T-helper 2 cell (primary cell): Measurements from ENCODE around the gene TNS3.
"Not testable (repeated sequence)": the region's sequence is repeated elsewhere in the genome, so short reads cannot be mapped to it uniquely, and the experiment has no call there.

ENCODE experiments used
- DNase-seq, 5 experiments: peaks; one replicate each; pipeline versions ENCODE4 v3.0.0 to v3.0.0-alpha.2; 2012 to 2022

The TNS3 gene

DNA sequence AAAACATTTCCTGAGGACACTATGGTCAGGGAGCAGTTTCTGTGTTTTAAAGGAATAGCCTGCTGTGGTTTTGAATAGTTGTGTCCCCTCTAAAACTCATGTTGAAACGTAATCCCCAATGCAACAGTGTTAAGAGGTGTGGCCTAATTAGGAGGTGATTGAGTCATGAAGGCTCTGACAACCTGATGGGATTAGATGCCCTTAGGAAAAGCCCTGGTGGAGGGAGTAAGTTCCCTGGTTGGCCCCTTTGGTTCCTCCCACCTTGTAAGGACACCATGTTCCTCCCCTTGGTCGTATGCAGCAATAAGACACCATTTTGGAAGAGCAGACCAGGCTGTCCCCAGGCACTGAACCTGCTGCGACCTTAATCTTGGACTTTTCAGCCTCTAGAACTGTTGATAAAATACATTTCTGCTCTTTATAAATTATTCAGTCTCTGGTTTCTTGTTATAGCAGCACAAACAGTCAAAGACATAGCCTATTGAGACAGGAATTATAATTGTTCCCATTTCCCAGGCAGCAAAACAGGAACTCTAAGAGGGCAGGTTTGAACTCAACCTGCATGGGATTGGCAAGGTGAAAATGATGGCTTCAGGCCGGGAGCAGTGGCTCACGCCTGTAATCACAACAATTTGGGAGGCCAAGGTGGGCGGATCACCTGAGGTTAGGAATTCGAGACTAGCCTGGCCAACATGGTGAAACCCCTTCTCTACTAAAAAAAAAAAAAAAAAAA, 20.5 kb upstream of the TNS3 start:
- DNase-seq: no peak

DNA sequence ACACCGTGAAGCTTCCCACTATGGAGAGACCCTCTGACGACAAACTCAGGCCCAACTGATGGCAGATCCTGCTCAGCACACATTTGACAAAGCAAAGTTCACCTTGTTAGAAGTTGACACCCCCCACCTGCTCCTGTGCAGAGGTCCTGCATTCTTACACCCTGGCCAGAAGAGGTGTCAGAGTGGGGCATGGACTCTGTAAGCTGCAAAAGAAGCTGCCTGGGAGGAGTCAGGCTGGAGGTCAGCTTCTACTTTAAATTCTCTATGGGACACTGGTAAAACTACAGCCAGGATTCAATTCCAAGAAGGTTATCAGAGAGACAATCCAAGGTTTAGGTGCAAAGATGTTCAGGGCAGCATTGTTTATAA, 20.0 kb upstream of the TNS3 start:
- DNase-seq: no peak

DNA sequence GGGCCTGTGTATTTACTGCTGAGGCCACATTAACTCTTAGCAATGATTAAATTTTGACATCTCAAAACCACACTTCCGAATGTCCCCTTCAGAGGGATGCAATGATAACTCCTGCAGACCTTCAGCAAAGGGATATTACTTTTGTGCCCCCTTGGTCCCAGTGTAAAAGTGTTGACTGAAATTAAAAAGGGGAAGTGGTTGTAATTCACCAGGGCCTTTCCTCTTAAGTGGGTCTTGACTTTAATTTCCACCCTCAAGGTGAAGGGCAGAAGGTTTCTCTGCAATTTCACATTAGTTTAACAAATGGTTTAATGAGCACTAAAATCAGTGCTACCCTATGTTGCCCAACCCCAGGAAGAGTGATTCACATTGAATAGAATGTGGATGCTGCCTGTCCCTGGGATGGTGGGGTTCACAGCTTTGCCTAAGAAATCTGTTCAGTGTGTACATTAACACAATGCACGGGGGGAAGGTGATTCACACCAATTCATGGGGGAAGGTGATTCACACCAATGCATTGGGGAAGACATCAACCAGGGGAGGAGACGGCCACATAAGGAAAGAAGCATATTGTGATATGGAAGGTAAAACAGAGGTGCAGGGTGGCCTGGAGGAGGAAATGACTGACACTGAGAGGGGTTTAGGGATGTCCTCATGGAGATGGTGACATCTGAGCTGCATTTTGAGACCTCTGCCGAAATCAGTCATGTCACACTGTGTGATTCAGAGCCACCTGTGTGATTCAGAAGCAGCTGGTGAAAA, 19.4 kb upstream of the TNS3 start:
- DNase-seq: no peak

DNA sequence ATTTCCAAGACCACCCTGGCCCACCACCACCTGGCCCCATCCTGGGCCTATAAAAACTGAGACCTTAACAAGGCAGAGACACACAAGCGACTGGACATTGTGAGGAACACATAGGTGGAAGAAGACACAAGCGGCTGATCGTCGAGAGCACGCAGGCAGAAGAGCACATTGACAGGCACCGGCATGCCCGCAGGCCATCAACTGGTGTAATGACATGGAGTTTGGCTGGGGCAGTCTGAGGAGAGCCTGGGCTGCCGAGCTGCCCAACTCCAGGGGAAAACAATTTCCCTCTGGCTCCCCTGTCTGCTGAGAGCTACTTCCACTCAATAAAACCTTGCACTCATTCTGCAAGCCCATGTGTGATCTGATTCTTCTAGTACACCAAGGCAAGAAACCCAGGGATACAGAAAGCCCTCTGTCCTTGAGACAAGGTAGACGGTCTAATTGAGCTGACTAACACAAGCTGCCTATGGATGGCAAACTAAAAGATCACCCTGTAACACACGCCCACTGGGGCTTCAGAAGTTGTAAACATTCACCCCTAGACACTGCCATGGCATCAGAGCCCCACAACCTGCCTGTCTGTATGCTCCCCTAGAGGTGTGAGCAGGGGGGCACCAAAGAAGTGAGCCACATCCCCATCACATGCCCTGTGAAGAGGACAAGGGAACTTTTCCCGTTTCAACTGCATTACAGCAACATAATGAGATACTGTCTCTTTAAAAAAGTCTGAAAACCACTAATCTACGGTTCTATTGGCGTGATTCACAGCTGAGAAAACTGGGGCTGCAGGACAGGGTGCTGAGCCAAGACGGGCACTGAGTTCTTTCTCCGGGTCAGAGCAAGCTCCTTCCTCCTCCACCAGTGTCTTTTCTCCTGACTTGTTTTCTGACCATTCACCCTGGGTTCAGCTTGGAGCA, 18.5 kb upstream of the TNS3 start:
- DNase-seq: no peak

DNA sequence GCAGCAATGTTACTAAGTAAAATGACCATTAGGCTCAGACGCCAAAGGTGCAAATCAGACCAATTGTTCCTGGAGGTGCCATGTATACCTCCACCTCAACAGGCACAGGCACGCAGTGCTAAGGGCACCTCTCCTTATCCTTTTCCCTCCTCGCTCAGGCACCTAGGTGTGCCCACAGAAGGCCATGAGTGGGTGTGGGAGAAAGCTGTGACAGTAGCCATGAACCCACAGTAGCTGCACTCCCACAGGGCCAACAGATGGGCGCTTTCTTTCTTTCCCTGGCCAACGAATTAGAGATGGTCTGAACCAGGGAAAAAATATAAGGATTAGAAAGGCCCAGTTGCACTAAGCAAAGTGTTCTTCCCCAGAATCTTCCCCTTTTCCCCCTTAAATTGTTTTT, 15.5 kb upstream of the TNS3 start:
- DNase-seq: no peak

DNA sequence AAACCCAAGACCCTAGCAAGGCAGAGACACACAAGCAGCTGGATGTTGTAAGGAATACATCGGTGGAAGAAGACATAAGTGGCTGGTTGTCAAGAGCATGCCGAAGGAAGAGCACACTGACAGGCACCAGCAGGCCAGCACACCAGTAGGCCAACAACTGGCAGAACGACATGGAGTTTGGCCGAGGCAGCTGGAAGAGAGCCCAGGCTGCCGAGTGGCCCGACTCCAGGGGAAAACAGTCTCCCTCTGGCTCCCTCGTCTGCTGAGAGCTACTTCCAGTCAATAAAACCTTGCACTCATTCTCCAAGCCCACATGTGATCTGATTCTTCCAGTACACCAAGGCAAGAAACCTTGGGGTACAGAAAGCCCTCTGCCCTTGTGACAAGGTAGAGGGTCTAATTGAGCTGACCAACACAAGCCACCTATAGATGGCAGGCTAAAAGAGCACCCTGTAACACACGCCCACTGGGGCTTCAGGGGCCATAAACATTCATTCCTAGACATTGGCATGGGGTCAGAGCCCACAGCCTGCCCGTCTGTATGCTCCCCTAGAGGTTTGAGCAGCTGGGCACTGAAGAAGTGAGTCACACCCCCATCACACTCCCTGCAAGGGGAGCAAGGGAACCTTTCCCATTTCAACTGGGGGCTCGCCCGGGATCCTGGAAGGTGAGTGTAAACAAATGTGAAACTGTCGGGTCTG, 14.7 kb upstream of the TNS3 start:
- no peak for DNase-seq

DNA sequence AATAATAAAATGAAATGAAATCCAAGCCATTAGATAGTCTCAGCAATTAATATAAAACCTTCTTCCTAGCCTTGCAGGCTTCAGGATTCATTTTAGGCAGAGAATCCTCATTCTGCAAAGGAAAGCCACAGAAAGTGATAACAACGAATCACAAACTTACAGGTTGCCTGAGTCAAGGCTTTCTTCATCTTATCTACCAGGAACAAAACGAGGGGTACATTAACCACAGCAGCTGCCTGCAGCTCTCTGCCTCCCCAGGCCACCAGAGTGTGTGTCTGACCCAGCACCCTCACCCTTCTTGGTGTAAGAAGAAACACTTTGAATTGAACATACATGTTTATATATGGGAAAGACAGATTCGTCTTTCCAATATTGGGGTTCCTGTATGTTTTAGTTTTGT, 12.5 kb upstream of the TNS3 start:
- DNase-seq: no peak

DNA sequence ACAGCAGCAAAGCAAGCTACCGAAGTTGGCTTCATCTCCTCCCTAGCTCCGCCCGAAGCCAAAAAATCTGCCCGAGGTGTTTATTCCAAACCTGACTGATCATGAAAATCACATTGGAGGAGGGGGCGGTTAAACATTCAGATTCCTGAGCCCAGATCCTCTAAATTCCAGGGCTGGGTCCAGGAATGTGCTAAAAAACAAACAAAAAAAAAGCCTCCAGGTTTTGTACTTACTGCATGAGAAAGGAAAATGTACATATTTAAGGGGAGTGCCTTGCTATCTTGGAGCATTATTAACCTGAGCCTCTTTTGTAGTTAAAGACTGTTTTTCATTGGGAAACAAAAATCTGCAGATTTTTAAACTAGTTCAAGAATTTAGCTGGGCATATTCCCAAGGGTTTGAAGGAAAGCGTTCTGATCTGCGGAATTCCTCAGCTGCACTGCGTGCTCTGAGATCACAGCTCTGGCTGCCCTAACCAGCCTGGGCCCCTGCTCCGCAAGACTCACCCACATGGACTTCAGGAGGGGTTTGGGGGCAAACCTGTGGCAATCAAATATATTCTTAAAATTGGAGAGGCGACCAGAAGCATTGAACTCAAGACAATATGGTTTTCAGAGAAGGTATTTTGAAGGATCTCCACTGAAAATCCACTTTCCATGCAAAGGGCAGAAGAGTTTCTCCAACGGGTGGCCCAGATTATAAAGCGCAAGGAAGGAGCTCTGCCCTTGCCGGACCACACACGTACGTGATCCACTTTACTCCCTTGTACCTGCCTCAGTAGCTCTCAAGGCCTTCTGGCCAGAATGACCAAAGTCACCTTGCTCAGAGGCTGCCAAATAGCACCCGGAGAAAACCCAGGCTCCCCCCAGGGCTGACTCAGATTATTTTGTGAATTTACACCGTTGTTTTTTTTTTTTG, 10.0 kb upstream of the TNS3 start:
- DNase-seq: no peak

DNA sequence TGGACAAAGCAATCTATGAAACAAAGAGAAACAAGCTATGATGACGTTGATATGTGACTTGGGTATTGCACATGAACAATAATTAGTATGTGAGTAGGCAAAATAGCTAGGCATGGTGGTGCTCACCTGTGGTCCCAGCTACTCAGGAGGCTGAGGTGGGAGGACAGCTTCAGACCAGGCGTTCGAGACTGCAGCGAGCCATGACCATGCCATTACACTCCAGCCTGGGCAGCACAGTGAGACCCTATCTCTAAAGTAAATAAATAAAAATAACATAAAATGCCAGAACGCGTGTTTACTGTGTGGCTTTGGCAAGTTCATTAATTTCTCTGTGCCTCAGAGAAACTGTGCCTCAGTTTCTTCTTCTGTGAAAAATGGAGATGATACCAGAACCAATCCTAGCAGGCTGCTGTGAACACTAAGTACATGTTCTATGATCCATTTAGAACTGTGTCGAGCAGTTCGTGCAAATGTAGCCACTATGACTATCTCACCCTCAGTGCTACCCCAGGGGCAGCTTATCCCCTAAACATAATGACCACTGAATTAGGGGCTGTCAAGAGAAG, 9.3 kb upstream of the TNS3 start:
- DNase-seq: no peak

DNA sequence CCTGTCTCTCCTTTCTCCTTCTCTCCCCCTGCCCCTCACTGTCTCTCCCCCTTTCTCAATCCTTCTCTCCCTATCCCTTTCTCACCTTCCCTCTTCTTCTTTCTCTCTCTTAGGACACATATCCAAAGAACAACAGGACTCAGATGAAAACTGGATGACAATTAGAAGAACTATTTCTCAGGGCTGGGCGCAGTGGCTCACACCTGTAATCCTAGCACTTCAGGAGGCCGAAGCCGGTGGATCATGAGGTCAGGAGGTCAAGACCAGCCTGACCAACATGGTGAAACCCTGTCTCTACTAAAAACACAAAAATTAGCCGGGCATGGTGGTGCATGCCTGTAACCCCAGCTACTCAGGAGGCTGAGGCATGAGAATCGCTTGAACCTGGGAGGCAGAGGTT, 8.3 kb upstream of the TNS3 start:
- DNase-seq: not testable (repeated sequence)

DNA sequence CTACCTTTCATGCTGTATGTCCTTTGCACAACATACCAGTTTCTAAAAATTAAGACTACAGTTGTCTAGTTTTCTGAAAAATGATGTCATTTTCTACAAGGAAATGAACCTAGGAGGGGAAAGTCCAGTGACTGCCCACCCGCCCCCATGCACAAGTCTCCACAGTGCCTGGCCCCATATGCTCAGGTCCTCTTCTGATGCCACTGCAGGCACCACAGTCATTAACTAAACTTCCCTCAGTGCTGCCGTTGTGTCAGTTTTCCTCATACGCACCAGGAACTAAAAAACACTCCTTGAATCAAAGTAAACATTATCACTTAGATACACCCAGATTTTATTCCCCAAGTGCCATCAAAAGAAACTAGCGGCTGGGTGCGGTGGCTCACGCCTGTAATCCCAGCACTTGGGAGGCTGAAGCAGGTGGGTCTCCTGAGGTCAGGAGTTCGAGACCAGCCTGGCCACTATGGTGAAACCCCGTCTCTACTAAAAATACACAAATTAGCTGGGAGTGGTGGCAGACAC, 6.9 kb upstream of the TNS3 start:
- no peak for DNase-seq

DNA sequence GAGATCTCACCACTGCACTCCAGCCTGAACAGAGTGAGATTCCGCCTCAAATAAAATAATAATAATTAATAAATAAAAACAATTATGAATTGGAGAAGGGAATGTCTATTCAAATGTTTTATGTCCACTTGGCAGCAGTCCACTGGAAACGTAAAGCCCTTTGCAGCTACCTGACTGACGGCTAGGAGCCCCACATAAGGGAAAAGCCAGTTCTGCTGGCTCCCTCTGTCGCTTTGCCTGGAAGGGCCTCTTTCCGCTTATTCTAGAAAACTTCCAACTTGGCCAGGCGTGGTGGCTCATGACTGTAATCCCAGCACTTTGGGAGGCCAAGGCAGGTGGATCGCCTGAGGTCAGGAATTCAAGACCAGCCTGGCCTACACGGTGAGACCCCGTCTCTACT, 6.1 kb upstream of the TNS3 start:
- DNase-seq: no peak

DNA sequence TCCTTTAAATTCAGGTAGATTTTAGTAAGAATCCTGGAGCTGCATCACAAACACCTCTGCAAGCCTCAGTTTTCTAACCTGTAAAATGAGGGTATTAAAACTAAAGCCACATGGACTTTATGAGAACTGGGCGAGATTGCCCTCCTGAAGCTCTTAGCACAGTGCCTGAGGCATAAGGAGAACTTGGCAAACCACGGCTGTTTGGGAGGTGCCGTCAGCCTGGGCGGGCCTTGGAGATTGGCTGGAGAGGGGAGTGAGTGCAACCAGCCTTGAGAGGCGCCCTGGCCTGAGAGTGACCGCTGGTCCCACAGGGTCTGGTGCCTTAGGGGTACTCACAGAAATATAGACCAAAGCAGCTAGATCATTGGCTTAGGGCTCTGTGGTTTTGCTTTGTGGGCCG, 5.4 kb upstream of the TNS3 start:
- DNase-seq: no peak

DNA sequence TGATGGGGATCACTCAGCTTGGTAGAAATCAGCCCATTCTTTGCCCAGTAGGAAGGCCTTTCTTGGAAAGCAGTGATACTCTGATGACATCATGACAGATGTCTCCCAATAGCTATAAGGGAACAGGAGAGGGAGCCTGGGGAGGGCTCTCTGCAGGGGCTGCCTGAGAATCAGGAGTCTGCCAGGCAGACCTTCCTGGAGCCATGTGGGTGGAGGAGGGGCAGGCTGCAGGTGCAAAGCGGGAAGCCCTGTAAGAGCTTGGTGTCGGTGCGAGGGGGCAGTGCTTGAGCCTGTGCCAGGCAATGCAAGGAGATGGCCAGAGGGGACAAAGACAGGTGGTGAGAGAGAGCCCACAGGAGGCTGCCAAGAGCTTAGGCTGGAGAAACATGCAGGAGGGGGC, 5.0 kb upstream of the TNS3 start:
- no peak for DNase-seq

DNA sequence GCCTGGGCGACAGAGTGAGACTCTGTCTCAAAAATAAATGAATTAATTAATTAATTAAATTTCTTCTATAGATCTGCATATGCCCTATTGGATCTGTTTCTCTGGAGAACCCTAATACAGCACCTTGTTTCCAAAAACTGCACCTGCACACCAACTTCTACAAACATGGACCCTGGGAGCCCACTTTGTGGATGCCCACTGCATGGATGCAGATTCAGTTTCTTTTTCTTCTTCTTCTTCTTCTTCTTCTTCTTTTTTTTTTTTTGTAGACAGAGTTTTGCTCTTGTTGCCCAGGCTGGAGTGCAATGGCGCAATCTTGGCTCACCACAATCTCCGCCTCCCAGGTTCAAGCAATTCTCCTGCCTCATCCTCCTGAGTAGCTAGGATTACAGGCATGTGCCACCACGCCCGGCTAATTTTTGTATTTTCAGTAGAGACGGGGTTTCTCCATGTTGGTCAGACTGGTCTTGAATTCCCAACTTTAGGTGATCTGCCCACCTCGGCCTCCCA, 4.3 kb upstream of the TNS3 start:
- DNase-seq: not testable (repeated sequence)

DNA sequence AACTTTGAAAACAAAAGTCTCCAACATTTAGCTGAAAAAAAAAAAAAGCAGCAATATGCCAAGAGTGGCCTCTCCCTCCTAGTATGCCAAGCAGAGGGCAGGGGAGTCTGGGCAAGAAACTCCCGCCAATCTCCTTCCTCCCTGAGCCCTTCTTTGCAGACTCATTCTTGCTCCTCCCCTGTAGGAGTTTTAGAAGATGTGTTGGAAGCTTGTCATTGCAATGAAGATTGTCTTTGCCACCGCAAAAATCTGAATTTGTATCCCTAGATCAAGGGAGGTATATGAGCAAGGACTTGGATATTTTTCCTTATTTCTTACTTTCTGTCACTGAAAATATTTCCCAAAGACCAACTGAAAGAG, 2.6 kb upstream of the TNS3 start:
- no peak for DNase-seq

DNA sequence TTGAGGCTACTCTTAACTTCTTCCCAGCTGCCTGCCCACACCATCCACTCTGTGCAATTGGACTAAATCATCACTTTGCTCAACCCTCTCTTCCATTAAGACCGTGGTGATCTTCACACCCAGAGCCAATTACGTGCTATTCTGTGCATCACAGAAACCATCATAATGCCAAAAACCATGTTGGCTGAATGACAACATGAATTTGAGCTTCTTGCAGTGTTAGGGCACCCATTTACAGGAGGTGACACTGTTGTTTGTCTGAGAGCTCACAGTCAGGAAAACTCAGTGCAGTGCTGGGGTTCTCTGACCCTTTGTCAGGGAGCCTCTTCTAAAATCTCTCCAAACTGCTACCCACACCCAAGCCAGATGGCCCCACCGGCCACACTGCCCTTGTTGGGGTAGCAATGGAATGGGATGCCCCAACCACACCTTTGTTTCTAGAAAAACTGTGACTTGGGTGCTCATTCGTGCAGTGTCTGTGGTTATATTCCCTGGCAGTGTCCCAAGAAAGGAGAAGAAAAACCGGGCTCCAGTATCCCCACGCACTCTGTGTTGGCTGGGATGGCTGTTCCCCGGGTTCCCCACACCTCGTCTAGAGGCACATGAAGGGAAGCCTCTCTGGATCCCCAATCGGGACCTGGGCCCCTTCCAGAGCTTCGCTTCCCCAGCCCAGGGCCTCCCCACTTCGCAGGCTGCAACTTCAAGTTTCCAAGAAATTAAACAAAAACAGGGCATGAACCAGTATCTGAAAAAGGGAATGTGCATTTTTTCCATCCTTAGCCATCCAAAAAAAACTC, 2.0 kb upstream of the TNS3 start:
- no peak for DNase-seq

DNA sequence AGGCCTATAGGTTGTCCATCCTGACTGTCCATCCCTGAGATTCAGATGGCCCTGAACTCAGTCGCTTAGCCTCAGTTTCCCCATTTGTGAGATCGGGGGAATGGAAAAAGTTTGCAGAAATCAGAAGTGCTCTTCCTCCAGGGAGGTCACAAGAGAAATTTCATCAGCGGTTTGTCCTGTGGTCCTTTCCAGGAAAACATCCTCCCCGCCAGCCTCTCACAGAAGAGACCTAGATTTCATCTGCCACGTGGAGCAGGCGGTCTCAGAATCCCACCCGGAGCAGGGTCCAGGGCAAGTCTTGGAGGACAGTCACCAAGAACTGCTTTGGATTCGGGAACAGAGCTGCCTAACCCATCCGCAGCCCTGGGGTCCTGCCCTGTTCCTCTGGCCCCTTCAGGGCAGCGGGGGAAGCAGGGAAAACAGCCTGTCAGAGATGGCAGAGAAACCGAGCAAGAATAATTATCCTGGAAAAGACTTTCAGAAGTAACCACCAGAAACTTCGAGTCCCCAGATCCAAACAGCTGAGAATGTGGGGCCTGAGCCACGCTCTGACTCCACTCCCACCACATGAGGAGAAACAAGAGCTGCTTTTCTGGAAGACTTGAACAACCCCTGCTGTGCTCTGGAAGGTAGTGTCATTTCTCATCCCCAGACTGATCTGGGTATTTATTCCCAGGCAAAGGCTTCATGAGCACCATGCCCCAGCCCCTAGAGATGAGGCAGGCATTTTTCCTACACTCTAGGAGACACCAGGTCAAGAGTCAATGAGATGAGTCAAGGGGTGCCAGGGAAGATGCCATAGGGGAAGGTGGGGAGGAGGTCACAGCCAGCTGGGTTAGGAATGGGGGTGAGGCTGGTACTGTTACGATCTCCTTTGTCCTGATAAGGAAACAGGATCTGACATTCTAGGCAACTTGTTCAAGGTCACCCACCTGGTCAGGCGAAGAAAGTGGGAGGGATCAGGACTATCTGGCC, 1.1 kb upstream of the TNS3 start:
- DNase-seq: no peak

DNA sequence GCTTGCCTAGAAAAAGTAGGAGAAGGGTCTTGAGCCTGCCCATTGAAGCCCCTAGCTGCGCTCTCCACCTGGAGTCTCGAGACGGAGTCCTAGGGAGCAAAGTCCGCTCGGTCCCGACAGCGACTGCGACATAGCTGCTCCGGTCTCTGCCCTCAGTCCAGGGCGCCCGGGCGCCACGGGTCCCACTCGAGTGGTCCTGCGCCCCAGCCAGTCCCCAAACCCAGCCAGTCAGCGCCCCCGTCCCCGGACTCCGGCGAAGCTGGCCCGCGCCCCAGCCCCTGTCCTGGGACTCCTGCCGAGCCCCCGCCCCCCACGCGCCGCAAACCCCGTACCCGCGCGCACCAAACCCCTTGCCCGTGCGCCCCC, 490 bp downstream of the TNS3 start:
- DNase-seq: no peak
